ENCODE data around the gene PDSS2. TPM values are rescaled to one million over a fixed set of nuclear protein-coding genes. Genes with fewer than 3 reads are reported as not detected.

PDSS2 gene
- total and polyA plus RNA-seq, 2 donors (not counting 1 experiment from before 2014, with no cell fraction given): 16.9 to 17.0 TPM

GRCh38 chr6:107103082-107103481, 356.3 kb downstream of the PDSS2 start:
- no peaks in the 10 kb centered on the region for H3K9me3 ChIP-seq (ENCODE audit: control extremely low read depth in 1 of 3, control insufficient read depth in 2 of 3, insufficient read depth in 1 of 3, low read length in 2 of 3)
- WGBS (ENCODE audit: insufficient coverage): 97% methylated on average over 6 of the region's 6 CpGs
- H3K27me3 ChIP-seq (replicated peaks in 1 of 4; ENCODE audit: control extremely low read depth in 1 of 4, control insufficient read depth in 3 of 4, insufficient read depth in 4 of 4, low read length in 3 of 4): no peaks in the 10 kb centered on the region
- peaks cover 3% of the 10 kb centered on the region for H3K79me2 ChIP-seq (ENCODE audit: control insufficient read depth, insufficient read depth, low read length)
- H3K4me2 ChIP-seq (replicated peaks; ENCODE audit: low read depth, low read length, poor library complexity, severe bottlenecking): no peak overlapping the region
- no peaks in the 10 kb centered on the region for H3K9me3 Mint-ChIP-seq (ENCODE audit: insufficient read depth)
- H3K36me3 ChIP-seq (replicated peaks in 1 of 2; ENCODE audit: control extremely low read depth in 1 of 2, control insufficient read depth in 1 of 2, extremely low read depth in 1 of 2, insufficient read depth in 2 of 2, low read length in 1 of 2): no peaks in the 10 kb centered on the region
- H3K4me1 ChIP-seq (ENCODE audit: control insufficient read depth in 2 of 2, insufficient read depth in 2 of 2, low read length in 2 of 2): peaks cover 18 to 21% of the 10 kb centered on the region in 2 donors
- no peaks in the 10 kb centered on the region for H3K27me3 Mint-ChIP-seq
- no peak overlapping the region for H3K27ac Mint-ChIP-seq
- no peaks in the 10 kb centered on the region for H4K20me1 ChIP-seq (ENCODE audit: control insufficient read depth, insufficient read depth, low read length, poor library complexity, severe bottlenecking)
- no peak overlapping the region for H3K4me3 ChIP-seq (ENCODE audit: control extremely low read depth in 1 of 5, extremely low read depth in 1 of 5, insufficient read depth in 1 of 5, low read depth in 2 of 5, low read length in 4 of 5)
- TF ChIP-seq, protein P1, sequence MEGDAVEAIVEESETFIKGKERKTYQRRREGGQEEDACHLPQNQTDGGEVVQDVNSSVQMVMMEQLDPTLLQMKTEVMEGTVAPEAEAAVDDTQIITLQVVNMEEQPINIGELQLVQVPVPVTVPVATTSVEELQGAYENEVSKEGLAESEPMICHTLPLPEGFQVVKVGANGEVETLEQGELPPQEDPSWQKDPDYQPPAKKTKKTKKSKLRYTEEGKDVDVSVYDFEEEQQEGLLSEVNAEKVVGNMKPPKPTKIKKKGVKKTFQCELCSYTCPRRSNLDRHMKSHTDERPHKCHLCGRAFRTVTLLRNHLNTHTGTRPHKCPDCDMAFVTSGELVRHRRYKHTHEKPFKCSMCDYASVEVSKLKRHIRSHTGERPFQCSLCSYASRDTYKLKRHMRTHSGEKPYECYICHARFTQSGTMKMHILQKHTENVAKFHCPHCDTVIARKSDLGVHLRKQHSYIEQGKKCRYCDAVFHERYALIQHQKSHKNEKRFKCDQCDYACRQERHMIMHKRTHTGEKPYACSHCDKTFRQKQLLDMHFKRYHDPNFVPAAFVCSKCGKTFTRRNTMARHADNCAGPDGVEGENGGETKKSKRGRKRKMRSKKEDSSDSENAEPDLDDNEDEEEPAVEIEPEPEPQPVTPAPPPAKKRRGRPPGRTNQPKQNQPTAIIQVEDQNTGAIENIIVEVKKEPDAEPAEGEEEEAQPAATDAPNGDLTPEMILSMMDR (IDR thresholded peaks at IDR 0.05): no peak
- TF ChIP-seq EZH2 (IDR thresholded peaks at IDR 0.05; ENCODE audit: borderline replicate concordance, insufficient read depth, low read depth, low read length, poor library complexity, severe bottlenecking): no peak
- H2AFZ ChIP-seq (ENCODE audit: insufficient read depth, low read depth, low read length, poor library complexity, severe bottlenecking): no peak overlapping the region
- CTCF ChIA-PET: no interaction called here
- POLR2A ChIA-PET: no interaction called here
- no peak overlapping the region for H3K4me3 Mint-ChIP-seq
- DNase-seq (no peak), ATAC-seq (ENCODE audit: low read depth) (no peak)
- intact Hi-C loops (cut with micrococcal nuclease): no loop called here
- no peak overlapping the region for H3K9ac ChIP-seq (ENCODE audit: low read length)
- no peak overlapping the region for H3K27ac ChIP-seq (ENCODE audit: low read length in 2 of 2)
- H3K4me1 Mint-ChIP-seq: peaks cover 25% of the 10 kb centered on the region

Small RNA genes lying within 50 kb of the gene (small RNA-seq; reads per million reads assigned to genes)
- gene AL591516.1 (ENCODE audit: insufficient read length, low read depth, low replicate concordance): not detected
- not detected for gene RNU6-1299P (ENCODE audit: insufficient read length, low read depth, low replicate concordance)

Other genes with a start within 250 kb of the PDSS2 start
- gene SOBP, start 30.6 kb upstream of the PDSS2 start, total RNA-seq: 1.3 and 1.5 TPM in 2 replicates
- 0.82 and 0.87 TPM in 2 replicates for gene SOBP, start 30.6 kb upstream of the PDSS2 start, polyA plus RNA-seq

Data from B cell (primary cell).